Amygdala (tissue), 56 donors: ENCODE data around the gene GPHN.

Experiments used
- DNase-seq, 56 donors: peaks; one replicate each; lab custom pipeline; 2025; lab: John Stamatoyannopoulos, UW

Gene GPHN

GRCh38 chr14:67133595-67134441 lies 625.9 kb downstream of the GPHN start:
- no peak for DNase-seq

- DNase-seq: no peak
Observed at GRCh38 chr14:67137744-67138371, 629.9 kb downstream of the GPHN start.

- no peak for DNase-seq
Observed at GRCh38 chr14:67140556-67140955, 632.6 kb downstream of the GPHN start.

- DNase-seq: no peak
Observed at GRCh38 chr14:67141146-67141900, 633.4 kb downstream of the GPHN start.

- DNase-seq: no peak
Observed at GRCh38 chr14:67151082-67151666, 643.2 kb downstream of the GPHN start.

- no peak for DNase-seq
Observed at GRCh38 chr14:67158566-67158965, 650.6 kb downstream of the GPHN start.

- no peak for DNase-seq
Observed at GRCh38 chr14:67162385-67162784, 654.4 kb downstream of the GPHN start.

GRCh38 chr14:67166450-67166853 lies 658.5 kb downstream of the GPHN start:
- peak in 15 of 56 donors; percentile 0 to 71 (median 11) for DNase-seq

- no peak for DNase-seq
Observed at GRCh38 chr14:67167420-67168109, 659.6 kb downstream of the GPHN start.

- no peak for DNase-seq
Observed at GRCh38 chr14:67168110-67168441, 660.1 kb downstream of the GPHN start.

GRCh38 chr14:67170660-67171059 lies 662.7 kb downstream of the GPHN start:
- no peak for DNase-seq

- no peak for DNase-seq
Observed at GRCh38 chr14:67172056-67172455, 664.1 kb downstream of the GPHN start.

GRCh38 chr14:67172520-67172919 lies 664.6 kb downstream of the GPHN start:
- no peak for DNase-seq

- no peak for DNase-seq
Observed at GRCh38 chr14:67173719-67174118, 665.8 kb downstream of the GPHN start.

- DNase-seq: no peak
Observed at GRCh38 chr14:67186172-67186768, 678.3 kb downstream of the GPHN start.

GRCh38 chr14:67186789-67187584 lies 679.0 kb downstream of the GPHN start:
- DNase-seq: no peak

- no peak for DNase-seq
Observed at GRCh38 chr14:67187826-67188225, 679.9 kb downstream of the GPHN start.

- no peak for DNase-seq
Observed at GRCh38 chr14:67188326-67188725, 680.4 kb downstream of the GPHN start.

GRCh38 chr14:67191768-67192290 lies 683.9 kb downstream of the GPHN start:
- DNase-seq: peak in 8 of 56 donors; percentile 1 to 28 (median 7)
